Vagina (tissue), 2 donors: ENCODE measurements around the gene DIP2B.

Source experiments
- POLR2A ChIP-seq, 2 donors: fragments of 450-650 bp; IDR thresholded peaks; one replicate each; pipeline ENCODE4 v1.6.1; 2017; ENCODE audit warnings: antibody characterized with exemption in 2 of 2, mild to moderate bottlenecking in 2 of 2, moderate library complexity in 2 of 2
- TF ChIP-seq, protein P1 (sequence below), 3 experiments: fragments of 450-650 bp in 2 of 3; fragments of 200-600 bp in 1 of 3; sonication (generic) in 1 of 3; IDR thresholded peaks; one replicate each; pipeline ENCODE4 v1.5.1; 2017 to 2019; ENCODE audit warnings: antibody characterized with exemption in 3 of 3, mild to moderate bottlenecking in 2 of 3, moderate library complexity in 2 of 3

DNA sequence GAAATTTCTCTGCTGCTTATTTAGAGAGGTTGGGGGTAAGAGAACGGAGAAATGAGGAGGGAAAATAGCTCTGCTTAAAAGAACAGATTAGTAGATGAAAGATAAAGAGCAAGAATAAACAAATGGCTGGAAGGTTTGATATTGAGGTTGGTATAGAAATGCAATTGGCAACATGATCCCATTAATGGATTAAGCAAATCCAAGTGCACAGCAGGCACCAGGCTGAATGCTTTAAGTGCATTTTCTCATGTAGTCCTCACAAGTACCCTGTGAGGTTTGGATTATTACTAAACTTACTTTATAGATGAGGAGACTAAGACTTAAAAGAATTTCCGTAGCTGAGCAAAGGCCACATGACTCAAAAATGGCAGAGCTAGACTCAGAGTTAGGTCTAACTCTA lies 182.2 kb downstream of the DIP2B start:
- TF ChIP-seq, protein P1, sequence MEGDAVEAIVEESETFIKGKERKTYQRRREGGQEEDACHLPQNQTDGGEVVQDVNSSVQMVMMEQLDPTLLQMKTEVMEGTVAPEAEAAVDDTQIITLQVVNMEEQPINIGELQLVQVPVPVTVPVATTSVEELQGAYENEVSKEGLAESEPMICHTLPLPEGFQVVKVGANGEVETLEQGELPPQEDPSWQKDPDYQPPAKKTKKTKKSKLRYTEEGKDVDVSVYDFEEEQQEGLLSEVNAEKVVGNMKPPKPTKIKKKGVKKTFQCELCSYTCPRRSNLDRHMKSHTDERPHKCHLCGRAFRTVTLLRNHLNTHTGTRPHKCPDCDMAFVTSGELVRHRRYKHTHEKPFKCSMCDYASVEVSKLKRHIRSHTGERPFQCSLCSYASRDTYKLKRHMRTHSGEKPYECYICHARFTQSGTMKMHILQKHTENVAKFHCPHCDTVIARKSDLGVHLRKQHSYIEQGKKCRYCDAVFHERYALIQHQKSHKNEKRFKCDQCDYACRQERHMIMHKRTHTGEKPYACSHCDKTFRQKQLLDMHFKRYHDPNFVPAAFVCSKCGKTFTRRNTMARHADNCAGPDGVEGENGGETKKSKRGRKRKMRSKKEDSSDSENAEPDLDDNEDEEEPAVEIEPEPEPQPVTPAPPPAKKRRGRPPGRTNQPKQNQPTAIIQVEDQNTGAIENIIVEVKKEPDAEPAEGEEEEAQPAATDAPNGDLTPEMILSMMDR (IDR thresholded peaks at IDR 0.05) = no peak
- TF ChIP-seq POLR2A (IDR thresholded peaks at IDR 0.05) = no peak
